ENCODE data around the gene VAC14. TPM values are rescaled to one million over a fixed set of nuclear protein-coding genes. Genes with fewer than 3 reads are reported as not detected.

Gene VAC14
- total RNA-seq, 4 donors from 2014 or later, result 43.4 to 69.4 (median 63.1) TPM

DNA sequence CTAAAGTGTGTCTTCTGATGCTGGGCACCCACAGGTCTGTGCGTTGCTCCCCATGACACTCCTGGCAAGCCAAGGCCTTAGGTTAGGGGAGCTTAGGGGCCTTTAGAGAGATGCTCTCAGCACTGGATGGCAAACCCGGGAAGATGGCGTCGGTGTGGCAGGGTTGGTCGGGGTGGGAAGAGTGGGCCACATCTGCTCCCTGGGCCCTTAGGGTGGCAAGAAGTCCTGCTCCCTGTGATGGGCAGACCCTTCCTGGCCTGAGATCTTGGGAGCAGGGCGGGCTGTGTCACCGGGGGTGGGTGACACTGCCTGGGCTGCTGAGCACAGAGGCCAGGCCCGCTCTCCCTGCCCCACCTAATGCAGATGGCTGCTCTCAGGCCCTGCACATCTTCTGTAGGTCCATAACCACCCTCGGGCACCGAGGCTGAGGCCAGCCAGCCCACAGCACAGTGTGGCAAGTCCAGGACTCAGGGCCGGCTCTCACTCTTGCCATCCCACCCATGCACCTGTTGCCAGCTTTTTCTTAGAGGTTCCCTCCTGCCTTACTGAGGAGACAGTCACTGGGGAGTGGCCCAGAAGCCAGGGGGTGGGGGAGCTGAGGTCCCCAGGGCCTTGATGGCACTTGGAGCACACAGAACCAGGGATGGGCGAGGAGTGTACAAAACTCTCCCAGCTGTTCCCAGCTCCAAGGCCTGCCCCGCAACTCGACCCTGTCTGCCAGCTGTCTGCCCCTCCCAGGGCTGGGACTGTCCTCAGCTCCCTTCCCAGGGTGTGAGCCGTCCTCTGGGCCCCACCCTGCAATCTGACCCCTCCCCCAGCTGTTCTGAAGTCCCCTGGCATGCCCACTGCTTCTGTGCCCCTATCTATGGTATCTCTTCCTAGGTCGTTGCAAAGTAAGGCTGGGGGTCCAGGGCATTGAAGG is 110.7 kb downstream of the VAC14 start:
- intact Hi-C loops (cut with DNase I), result no loop called here
- 91 to 97% methylated on average over 6 to 16 of the region's 16 CpGs for WGBS, 2 donors
- Histone ChIP-seq H3K27me3 (no peaks in the 10 kb centered on the region), H3K27ac (peak overlapping the region in 2 of 3 donors; percentile 43 to 63), H3K9me3 (no peaks in the 10 kb centered on the region), H3K36me3 (no peaks in the 10 kb centered on the region), H3K4me3 (replicated peaks in 1 of 3) (no peak overlapping the region), H3K4me1 (peaks cover 5 to 80% of the 10 kb centered on the region in 2 donors)
- TF ChIP-seq POLR2A (IDR thresholded peaks at IDR 0.05), result no peak
- TF ChIP-seq, protein P1, sequence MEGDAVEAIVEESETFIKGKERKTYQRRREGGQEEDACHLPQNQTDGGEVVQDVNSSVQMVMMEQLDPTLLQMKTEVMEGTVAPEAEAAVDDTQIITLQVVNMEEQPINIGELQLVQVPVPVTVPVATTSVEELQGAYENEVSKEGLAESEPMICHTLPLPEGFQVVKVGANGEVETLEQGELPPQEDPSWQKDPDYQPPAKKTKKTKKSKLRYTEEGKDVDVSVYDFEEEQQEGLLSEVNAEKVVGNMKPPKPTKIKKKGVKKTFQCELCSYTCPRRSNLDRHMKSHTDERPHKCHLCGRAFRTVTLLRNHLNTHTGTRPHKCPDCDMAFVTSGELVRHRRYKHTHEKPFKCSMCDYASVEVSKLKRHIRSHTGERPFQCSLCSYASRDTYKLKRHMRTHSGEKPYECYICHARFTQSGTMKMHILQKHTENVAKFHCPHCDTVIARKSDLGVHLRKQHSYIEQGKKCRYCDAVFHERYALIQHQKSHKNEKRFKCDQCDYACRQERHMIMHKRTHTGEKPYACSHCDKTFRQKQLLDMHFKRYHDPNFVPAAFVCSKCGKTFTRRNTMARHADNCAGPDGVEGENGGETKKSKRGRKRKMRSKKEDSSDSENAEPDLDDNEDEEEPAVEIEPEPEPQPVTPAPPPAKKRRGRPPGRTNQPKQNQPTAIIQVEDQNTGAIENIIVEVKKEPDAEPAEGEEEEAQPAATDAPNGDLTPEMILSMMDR (IDR thresholded peaks at IDR 0.05), result no peak
- no peak for DNase-seq

DNA sequence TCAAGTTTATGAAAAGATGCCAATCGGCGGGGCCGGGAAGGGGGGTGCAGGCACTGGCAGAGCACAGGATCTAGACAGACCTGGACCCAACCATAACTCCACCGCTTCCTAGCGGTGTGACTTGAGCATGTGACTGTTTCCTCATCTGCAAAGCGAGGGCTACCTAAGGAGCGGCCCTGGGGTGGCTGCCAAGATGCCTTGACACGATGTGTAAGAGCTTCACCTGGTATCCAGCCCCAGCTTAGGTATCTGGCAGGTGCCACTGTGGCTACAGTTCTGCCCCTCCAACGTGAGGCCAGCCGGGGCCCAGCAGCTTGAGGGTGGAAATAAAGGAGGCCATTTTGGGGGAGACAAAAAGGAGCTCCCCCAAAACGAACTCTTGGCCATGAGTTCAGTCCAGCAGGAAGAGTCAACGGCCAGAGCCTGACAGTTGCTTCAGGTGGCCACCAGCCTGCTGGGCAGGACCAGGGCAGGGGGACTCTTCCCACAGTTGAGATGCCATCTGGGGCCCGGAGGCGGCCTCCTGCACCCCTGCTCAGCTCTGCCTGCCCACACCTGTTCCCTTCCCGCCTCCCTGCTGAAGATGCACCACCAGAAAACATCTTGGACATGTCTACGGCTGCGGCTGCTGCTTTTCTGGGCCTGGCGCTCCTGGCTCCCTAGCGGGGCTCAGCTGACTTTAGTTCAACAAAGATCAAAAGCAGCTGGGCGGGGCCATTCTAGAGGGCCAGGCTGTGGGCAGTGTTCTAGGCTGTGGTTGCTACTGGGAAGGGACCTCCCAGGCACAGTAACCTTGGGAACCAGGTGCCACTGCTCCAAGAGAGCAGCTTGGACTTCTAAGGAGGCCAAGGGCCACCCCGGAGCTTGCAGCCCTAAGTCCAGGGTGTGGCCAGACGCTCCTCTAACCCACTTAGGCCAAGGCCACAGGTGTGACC is 111.7 kb downstream of the VAC14 start:
- Histone ChIP-seq H3K4me3 (replicated peaks in 1 of 3) (no peak overlapping the region), H3K36me3 (no peaks in the 10 kb centered on the region), H3K27ac (peak overlapping the region in 2 of 3 donors; percentile 40 to 59), H3K4me1 (peaks cover 14 to 86% of the 10 kb centered on the region in 2 donors), H3K9me3 (no peaks in the 10 kb centered on the region), H3K27me3 (no peaks in the 10 kb centered on the region)
- intact Hi-C loops (cut with DNase I), result no loop called here
- no peak for TF ChIP-seq POLR2A (IDR thresholded peaks at IDR 0.05)
- TF ChIP-seq, protein P1 (IDR thresholded peaks at IDR 0.05), result no peak
- peak; percentile 72 to 89 for DNase-seq
- 75 to 89% methylated on average over 18 to 19 of the region's 22 CpGs for WGBS, 2 donors

DNA sequence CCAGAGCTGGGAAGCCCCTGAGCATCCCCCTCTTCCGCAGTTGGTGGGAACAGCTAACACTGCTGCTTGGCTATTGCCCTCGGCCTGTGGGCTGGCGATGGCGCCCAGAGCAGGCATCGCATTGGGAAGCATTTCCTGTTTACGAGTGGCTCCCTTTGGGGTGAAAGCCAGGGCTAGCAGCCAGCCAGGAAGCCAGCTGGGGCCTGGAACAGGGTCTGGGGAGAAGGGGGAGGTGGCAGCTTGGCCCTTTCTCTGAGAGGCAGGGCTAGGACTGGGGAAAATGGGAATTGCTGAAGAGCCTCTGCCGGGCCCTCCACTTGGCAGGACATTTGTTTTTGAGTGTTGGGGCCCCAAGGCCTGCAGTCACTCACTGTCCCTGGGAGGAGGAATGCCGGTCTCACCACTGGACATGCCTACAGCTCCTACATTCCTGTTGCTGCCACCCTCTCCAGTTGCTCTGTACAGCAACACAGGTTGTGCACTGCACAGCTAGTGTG is 112.7 kb downstream of the VAC14 start:
- TF ChIP-seq, protein P1 (IDR thresholded peaks at IDR 0.05), result no peak
- TF ChIP-seq POLR2A (IDR thresholded peaks at IDR 0.05), result no peak
- H3K27ac ChIP-seq, result peak overlapping the region; percentile 59 to 72 (median 63)
- DNase-seq, result peak; percentile 38 to 51
- no peak overlapping the region for H3K4me3 ChIP-seq (replicated peaks in 1 of 3)
- intact Hi-C loops (cut with DNase I), result no loop called here
- H3K9me3 ChIP-seq, result no peaks in the 10 kb centered on the region
- peaks cover 20 to 86% of the 10 kb centered on the region in 2 donors for H3K4me1 ChIP-seq
- no peaks in the 10 kb centered on the region for H3K27me3 ChIP-seq
- H3K36me3 ChIP-seq, result no peaks in the 10 kb centered on the region
- 47 to 57% methylated on average over 4 to 7 of the region's 8 CpGs for WGBS, 2 donors

DNA sequence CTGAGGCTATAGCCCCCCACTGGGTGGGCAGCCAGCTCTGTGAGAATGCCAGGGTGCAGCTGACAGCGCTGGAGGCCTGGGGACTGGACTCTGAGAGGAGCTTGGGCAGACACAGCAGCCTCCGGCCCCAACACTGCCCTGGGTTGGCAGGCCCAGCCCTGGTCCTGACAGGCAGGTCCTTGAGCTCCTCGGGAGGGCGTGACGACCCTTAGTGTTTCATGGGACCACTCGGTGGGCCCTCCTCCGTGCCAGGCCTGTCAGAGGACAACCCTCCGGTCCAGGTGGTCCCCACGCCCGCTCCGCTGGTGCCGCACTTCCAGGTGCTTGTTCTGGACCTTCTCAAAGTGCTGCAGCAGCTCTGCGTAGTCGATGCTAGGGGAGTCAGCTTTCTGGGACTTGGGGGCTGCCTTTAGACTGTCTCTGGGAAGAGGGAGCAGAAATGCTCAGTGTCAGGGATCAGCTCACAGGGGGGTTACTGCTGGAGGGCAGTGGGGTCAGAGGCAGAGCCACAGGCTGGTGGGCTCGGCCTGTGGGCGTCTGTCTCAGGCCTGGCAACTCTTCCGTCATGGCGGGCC is 113.2 kb downstream of the VAC14 start:
- H3K4me1 ChIP-seq, result peaks cover 20 to 87% of the 10 kb centered on the region in 2 donors
- TF ChIP-seq POLR2A (IDR thresholded peaks at IDR 0.05), result no peak
- TF ChIP-seq, protein P1 (IDR thresholded peaks at IDR 0.05), result no peak
- intact Hi-C loops (cut with DNase I), result no loop called here
- no peaks in the 10 kb centered on the region for H3K36me3 ChIP-seq
- no peak overlapping the region for H3K4me3 ChIP-seq (replicated peaks in 1 of 3)
- WGBS, 2 donors, result 74 to 95% methylated on average over 7 to 15 of the region's 18 CpGs
- H3K27ac ChIP-seq, result peak overlapping the region; percentile 59 to 72 (median 63)
- H3K9me3 ChIP-seq, result no peaks in the 10 kb centered on the region
- no peak for DNase-seq
- no peaks in the 10 kb centered on the region for H3K27me3 ChIP-seq
